Spleen (tissue), 7 donors: ENCODE measurements around the gene PTPN11.

Experiments used
- CTCF ChIP-seq, 11 experiments: fragments of 200-600 bp in 7 of 11; fragments of 450-650 bp in 4 of 11; sonication (generic) in 4 of 11; IDR thresholded peaks in 8 of 11; conservative IDR thresholded peaks in 3 of 11; 1 replicate in 7 of 11; 2 replicates in 4 of 11; pipeline versions ENCODE4 v1.4.0 to v1.8.0; 2016 to 2021; ENCODE audit warnings: antibody characterized with exemption in 11 of 11, inconsistent platforms in 4 of 11, mild to moderate bottlenecking in 1 of 11
- POLR2AphosphoS5 ChIP-seq, 3 donors: sonication (generic); formaldehyde crosslinking; IDR thresholded peaks; one replicate each; pipeline ENCODE4 v1.5.1; 2017; ENCODE audit warnings: antibody characterized with exemption in 3 of 3
- donor health status: DM: no; HTN: no; CAD: no; lungs with moderate emphysema.
- donor health status: DM: no; HTN: no; CAD: no.
- donor health status: DM: no; HTN: no; CAD: no.

- TF ChIP-seq CTCF (IDR thresholded peaks at IDR 0.05 in 8 of 11, conservative IDR thresholded peaks at IDR 0.05 in 3 of 11) (no peak), POLR2AphosphoS5 (IDR thresholded peaks at IDR 0.05) (no peak)
These were observed 108.3 kb downstream of the PTPN11 start for GRCh38 chr12:112527082-112527481.
